AG09309 (cell line): ENCODE data around the gene SAMM50.

Source experiments
- DNase-seq: peaks from one replicate; pipeline ENCODE4 v3.0.0-alpha.2; 2010; ENCODE audit warnings: low read depth
- H3K4me3 ChIP-seq: 2 replicates; pipeline ENCODE4 v1.5.1; 2011; ENCODE audit warnings: mild to moderate bottlenecking, low read depth, low read length, moderate library complexity; ENCODE audit not compliant: control insufficient read depth
- CTCF ChIP-seq: IDR thresholded peaks from 2 replicates; pipeline ENCODE4 v1.5.1; 2011; ENCODE audit warnings: mild to moderate bottlenecking, low read depth, low read length, inconsistent platforms; ENCODE audit not compliant: insufficient read depth, control insufficient read depth; ENCODE audit errors: missing control alignments

SAMM50 gene

DNA sequence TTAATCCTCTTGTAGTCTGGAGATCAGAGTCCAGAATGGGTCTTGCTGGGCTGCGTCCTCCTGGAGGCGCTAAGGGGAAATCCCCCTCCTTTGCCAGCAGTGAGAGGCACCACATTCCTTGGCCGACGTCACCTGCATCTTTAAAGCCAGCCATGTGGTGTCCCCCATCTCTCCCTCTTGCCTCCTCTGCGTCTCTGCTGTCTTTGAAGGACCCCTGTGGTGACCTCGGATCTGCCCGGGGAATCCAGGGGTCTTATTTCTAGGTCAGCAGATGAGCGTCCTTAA, 41.7 kb downstream of the SAMM50 start:
- DNase-seq: no peak
- TF ChIP-seq CTCF: no peak
- H3K4me3 ChIP-seq: no peak overlapping the region

DNA sequence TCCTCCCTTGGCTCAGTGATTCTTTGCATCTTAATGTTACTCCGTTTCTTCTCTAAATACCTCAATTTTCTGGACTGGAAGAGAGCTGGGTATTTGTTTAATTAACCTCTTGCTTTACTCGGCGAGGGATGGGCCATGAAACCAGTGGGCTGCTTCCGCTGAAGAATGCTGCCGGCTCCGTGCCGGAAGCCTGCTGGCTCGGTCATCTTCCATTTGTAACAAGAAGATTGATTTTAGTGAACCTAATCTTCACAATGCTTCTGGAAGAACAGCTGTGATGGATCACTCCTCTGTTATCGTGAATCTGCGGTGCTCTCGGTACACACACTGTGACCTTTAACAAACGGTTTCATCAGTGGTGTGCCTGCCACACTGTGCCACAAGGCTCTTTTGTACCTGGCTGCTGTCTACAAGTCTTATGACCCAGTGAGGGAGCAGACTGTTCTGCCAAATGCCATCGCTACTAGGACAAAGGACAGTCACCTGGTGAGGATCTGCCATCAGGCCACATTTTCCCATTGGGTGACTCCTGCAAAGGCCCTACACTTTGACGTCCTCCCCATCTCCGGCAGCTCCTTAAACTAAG, 43.5 kb downstream of the SAMM50 start:
- DNase-seq: no peak
- H3K4me3 ChIP-seq: no peak overlapping the region
- no peak for TF ChIP-seq CTCF

DNA sequence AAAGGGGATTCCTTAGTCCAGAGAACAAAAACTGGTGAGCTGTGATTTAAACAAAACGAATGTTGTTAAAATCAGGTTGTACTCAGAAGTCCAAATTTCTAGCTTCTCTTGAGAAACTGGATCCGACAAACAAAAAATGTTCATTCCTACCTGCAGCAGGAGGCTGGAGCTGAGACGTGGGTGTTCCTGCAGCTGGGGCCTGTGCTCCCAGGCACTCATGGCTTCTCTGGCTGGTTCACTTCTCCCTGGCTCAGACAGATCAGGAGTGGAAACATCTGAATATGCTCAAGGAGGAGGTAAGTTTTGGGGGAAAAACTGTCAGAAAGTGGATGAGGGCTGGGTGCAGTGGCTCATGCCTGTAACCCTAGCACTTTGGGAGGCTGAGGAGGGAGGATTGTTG, 44.1 kb downstream of the SAMM50 start:
- TF ChIP-seq CTCF: no peak
- no peak overlapping the region for H3K4me3 ChIP-seq
- DNase-seq: no peak

DNA sequence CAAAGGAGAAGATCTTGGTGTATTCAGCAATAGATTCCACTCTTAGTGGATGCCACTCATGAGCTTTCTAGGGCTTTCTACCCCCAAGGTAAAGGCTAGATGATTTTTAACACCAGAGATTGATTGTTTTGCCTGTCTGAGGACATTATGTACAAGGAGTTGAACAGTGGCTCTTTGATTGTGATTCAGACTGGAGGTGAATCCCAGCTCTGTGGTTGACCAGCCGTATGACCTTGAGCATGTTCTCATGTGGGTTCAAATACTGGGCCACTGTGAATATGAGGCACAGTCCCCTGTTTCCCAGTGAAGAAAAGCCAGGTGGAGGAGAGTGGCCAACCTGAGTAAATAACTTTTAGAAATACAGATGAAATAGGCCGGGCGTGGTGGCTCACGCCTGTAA, 44.9 kb downstream of the SAMM50 start:
- DNase-seq: no peak
- TF ChIP-seq CTCF: no peak

GRCh38 chr22:44001521-44001920, 46.3 kb downstream of the SAMM50 start:
- H3K4me3 ChIP-seq: no peak overlapping the region
- TF ChIP-seq CTCF: no peak
- no peak for DNase-seq

More for the DNA sequence above, 44.9 kb downstream of the SAMM50 start:
- no peak overlapping the region for H3K4me3 ChIP-seq

- no peak for TF ChIP-seq CTCF
- no peak overlapping the region for H3K4me3 ChIP-seq
- DNase-seq: no peak
Observed at GRCh38 chr22:44002324-44002723, 47.1 kb downstream of the SAMM50 start.

GRCh38 chr22:44002997-44003396, 47.8 kb downstream of the SAMM50 start:
- no peak for DNase-seq
- TF ChIP-seq CTCF: no peak
- H3K4me3 ChIP-seq: no peak overlapping the region
